ENCODE results near the gene FERMT3. TPM values are rescaled to one million over a fixed set of nuclear protein-coding genes. Genes with fewer than 3 reads are reported as not detected.

The FERMT3 gene
- total and polyA plus RNA-seq, 2 of the 8 experiments (the other 6 are each of a cell fraction or from before 2014, with no cell fraction given), result 1.4 to 3.7 TPM

GRCh38 chr11:64249038-64249437 lies 42.5 kb downstream of the FERMT3 start (continued):
- no peak for TF ChIP-seq CHD7 (IDR thresholded peaks at IDR 0.05; ENCODE audit: insufficient replicate concordance, low read length)
- no peak for TF ChIP-seq PHF8 (conservative IDR thresholded peaks at IDR 0.05; ENCODE audit: low read depth, low read length)
- TF ChIP-seq SAP30 (IDR thresholded peaks at IDR 0.05; ENCODE audit: insufficient read depth, insufficient replicate concordance, low read length), result no peak
- TF ChIP-seq HDAC2 (IDR thresholded peaks at IDR 0.05; ENCODE audit: borderline replicate concordance in 1 of 2, low read depth in 2 of 2, low read length in 2 of 2), result no peak
- TF ChIP-seq TBP (IDR thresholded peaks at IDR 0.05; ENCODE audit: low read depth, low read length), result no peak
- no peak for TF ChIP-seq HDAC6 (IDR thresholded peaks at IDR 0.05; ENCODE audit: low read depth, low read length)
- TF ChIP-seq POU5F1 (IDR thresholded peaks at IDR 0.05; ENCODE audit: low read depth, low read length), result no peak
- TF ChIP-seq RAD21 (IDR thresholded peaks at IDR 0.05 in 1 of 2, conservative IDR thresholded peaks at IDR 0.05 in 1 of 2; ENCODE audit: low read depth in 2 of 2, low read length in 2 of 2), result no peak
- TF ChIP-seq SRF (IDR thresholded peaks at IDR 0.05; ENCODE audit: low read depth, low read length), result no peak
- TF ChIP-seq GTF2F1 (IDR thresholded peaks at IDR 0.05; ENCODE audit: borderline replicate concordance, low read depth, low read length), result no peak
- TF ChIP-seq ASH2L (IDR thresholded peaks at IDR 0.05; ENCODE audit: low read length), result no peak
- no peak for TF ChIP-seq CREB1 (IDR thresholded peaks at IDR 0.05)

Data from H1 (cell line).